ENCODE data around the gene MITF. TPM values are rescaled to one million over a fixed set of nuclear protein-coding genes. Genes with fewer than 3 reads are reported as not detected.

Gene MITF
- polyA plus RNA-seq, 1 of the 3 experiments (the other 2 are of a cell fraction) = 1.7 TPM

DNA sequence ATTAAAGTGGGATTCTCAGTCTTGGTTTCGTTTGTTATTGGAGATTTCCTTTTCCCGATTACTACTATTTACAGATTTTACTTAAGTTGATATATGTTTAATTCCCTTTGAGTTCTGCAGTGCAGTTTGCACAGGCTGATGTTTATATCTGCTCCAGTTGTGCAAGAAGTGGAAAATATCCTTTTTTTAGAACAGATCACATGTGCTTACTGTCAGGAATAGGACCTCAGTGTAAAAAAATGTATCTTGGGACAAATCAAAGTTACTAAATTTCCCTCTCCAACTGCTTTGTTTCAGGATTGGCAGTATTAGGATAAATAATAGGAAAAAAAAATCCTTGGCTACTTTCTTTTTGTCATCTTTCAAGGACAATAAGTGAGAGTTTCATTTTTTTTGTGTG, 6.9 kb downstream of the MITF start (continued):
- TF ChIP-seq, protein P1, sequence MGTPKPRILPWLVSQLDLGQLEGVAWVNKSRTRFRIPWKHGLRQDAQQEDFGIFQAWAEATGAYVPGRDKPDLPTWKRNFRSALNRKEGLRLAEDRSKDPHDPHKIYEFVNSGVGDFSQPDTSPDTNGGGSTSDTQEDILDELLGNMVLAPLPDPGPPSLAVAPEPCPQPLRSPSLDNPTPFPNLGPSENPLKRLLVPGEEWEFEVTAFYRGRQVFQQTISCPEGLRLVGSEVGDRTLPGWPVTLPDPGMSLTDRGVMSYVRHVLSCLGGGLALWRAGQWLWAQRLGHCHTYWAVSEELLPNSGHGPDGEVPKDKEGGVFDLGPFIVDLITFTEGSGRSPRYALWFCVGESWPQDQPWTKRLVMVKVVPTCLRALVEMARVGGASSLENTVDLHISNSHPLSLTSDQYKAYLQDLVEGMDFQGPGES (IDR thresholded peaks at IDR 0.05; ENCODE audit: low read depth, low read length) = no peak
- TF ChIP-seq FOXM1 (IDR thresholded peaks at IDR 0.05; ENCODE audit: low read depth) = no peak
- no peak for TF ChIP-seq ELF1 (IDR thresholded peaks at IDR 0.05)
- TF ChIP-seq, protein P2, sequence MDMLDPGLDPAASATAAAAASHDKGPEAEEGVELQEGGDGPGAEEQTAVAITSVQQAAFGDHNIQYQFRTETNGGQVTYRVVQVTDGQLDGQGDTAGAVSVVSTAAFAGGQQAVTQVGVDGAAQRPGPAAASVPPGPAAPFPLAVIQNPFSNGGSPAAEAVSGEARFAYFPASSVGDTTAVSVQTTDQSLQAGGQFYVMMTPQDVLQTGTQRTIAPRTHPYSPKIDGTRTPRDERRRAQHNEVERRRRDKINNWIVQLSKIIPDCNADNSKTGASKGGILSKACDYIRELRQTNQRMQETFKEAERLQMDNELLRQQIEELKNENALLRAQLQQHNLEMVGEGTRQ (IDR thresholded peaks at IDR 0.05; ENCODE audit: borderline replicate concordance, low read depth, low read length) = no peak
- no peak for TF ChIP-seq FOSL2 (IDR thresholded peaks at IDR 0.05; ENCODE audit: borderline replicate concordance, low read depth)
- TF ChIP-seq, protein P3, sequence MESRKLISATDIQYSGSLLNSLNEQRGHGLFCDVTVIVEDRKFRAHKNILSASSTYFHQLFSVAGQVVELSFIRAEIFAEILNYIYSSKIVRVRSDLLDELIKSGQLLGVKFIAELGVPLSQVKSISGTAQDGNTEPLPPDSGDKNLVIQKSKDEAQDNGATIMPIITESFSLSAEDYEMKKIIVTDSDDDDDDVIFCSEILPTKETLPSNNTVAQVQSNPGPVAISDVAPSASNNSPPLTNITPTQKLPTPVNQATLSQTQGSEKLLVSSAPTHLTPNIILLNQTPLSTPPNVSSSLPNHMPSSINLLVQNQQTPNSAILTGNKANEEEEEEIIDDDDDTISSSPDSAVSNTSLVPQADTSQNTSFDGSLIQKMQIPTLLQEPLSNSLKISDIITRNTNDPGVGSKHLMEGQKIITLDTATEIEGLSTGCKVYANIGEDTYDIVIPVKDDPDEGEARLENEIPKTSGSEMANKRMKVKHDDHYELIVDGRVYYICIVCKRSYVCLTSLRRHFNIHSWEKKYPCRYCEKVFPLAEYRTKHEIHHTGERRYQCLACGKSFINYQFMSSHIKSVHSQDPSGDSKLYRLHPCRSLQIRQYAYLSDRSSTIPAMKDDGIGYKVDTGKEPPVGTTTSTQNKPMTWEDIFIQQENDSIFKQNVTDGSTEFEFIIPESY (IDR thresholded peaks at IDR 0.05; ENCODE audit: borderline replicate concordance, low read depth) = no peak
- no peak for TF ChIP-seq GATA2 (CRISPR knock-in tag; IDR thresholded peaks at IDR 0.05)

DNA sequence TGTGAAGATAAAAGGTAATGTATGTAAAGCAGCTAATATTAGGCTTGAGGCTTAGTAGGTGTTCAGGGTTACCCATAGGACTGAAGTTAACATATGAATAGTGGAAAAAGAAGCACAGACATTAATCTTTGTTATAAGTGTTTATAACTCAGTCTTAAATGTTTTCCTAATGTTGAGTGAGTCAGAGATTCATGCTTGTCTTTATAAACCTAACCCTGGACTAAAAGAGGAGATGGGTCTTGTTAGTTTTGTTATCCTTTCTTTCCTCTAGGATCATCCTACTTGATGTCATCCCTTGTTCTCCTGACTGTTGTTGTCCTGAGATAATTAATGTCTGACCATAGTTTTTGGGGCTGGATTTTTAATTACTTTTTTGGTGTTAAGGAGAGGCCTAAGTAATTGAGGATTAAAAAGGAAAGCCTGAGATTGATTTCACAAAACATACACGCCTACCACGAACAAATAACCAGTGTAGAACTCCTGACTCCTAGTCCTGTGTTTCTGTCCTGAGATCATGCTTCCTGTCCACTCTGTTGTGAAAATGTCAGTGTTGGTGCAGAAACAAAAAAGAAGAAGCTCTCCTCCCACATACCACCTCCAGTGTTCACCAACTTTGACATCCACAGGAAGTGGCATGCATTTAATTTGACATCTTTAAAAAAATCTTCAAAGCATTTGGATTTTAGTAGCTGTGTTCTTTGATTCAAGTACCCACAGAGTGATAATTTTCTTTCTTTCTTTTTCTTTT, 8.4 kb downstream of the MITF start:
- Histone ChIP-seq H3F3A (replicated peaks; ENCODE audit: insufficient read depth) (no peaks in the 10 kb centered on the region), H3K36me3 (replicated peaks in 1 of 2; ENCODE audit: control insufficient read depth in 1 of 2, insufficient read depth in 2 of 2, low read length in 1 of 2) (no peaks in the 10 kb centered on the region), H3K4me1 (ENCODE audit: control insufficient read depth in 1 of 2, insufficient read depth in 2 of 2, low read depth in 1 of 2, low read length in 1 of 2) (no peaks in the 10 kb centered on the region; a peak in 1 of 4 replicates), H4K20me1 (ENCODE audit: insufficient read depth) (no peaks in the 10 kb centered on the region), H3K27me3 (ENCODE audit: insufficient read depth) (no peaks in the 10 kb centered on the region), H3K27ac (ENCODE audit: low read depth in 2 of 2, low read length in 1 of 2) (no peak overlapping the region), H2AFZ (ENCODE audit: low read depth) (no peak overlapping the region), H3K9ac (no peak overlapping the region), H3K79me2 (ENCODE audit: insufficient read depth) (no peaks in the 10 kb centered on the region), H3K9me3 (no peaks in the 10 kb centered on the region), H3K4me3 (ENCODE audit: low read depth in 2 of 2, low read length in 1 of 2) (no peak overlapping the region), H3K9me2 (no peaks in the 10 kb centered on the region), H3K4me2 (no peak overlapping the region)
- TF ChIP-seq, protein P4, sequence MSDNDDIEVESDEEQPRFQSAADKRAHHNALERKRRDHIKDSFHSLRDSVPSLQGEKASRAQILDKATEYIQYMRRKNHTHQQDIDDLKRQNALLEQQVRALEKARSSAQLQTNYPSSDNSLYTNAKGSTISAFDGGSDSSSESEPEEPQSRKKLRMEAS (IDR thresholded peaks at IDR 0.05; ENCODE audit: low read depth) = no peak
- TF ChIP-seq, protein P3 (IDR thresholded peaks at IDR 0.05; ENCODE audit: borderline replicate concordance, low read depth) = no peak
- TF ChIP-seq FOXM1 (IDR thresholded peaks at IDR 0.05; ENCODE audit: low read depth) (no peak), SIN3A (IDR thresholded peaks at IDR 0.05; ENCODE audit: borderline replicate concordance, low read depth, low read length) (no peak), SMC3 (IDR thresholded peaks at IDR 0.05; ENCODE audit: low read depth, low read length) (no peak), FOSL2 (IDR thresholded peaks at IDR 0.05; ENCODE audit: borderline replicate concordance, low read depth) (no peak), RFX5 (IDR thresholded peaks at IDR 0.05; ENCODE audit: low read length) (no peak)
- WGBS (ENCODE audit: low lambda C conversion rate) = 89% methylated on average over 2 of the region's 2 CpGs
- DNase-seq = no peak
- ChIA-PET POLR2A (no interaction called here), CTCF (interaction anchor here (1.3 kb wide), 1 partner anchor 11 kb away, joined by 3 read pairs; no protein-coding TSS in a partner anchor)
